ENCODE measurements around the gene CDC73. TPM values are rescaled to one million over a fixed set of nuclear protein-coding genes. Genes with fewer than 3 reads are reported as not detected.
A peak's percentile ranks its signal among the peaks of the same experiment; 100 is the strongest.

The CDC73 gene
- total RNA-seq, 1 donor from 2014 or later: 15.3 TPM

DNA sequence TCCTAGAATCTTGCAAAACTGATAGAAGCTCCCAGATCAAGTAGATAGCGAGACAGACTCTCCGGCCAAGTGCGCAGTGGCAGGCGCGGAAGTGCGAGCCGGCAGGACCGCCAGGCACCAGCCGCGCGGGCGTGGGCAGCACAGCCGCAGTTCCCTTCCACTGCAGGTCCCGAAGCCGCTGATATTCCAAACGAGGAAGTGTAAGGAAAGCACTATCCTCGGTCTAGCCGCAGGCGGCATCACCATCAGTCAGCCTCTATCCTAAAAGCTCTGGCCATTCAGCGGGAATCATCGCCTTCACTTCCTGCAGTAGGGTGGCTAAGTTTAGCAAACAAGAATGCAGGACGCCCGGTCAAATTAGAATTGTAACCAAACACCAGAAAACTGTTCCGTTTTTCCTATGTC is 17.3 kb upstream of the CDC73 start:
- DNase-seq (ENCODE audit: low read depth): peak; percentile 68
- TF ChIP-seq, protein P1, sequence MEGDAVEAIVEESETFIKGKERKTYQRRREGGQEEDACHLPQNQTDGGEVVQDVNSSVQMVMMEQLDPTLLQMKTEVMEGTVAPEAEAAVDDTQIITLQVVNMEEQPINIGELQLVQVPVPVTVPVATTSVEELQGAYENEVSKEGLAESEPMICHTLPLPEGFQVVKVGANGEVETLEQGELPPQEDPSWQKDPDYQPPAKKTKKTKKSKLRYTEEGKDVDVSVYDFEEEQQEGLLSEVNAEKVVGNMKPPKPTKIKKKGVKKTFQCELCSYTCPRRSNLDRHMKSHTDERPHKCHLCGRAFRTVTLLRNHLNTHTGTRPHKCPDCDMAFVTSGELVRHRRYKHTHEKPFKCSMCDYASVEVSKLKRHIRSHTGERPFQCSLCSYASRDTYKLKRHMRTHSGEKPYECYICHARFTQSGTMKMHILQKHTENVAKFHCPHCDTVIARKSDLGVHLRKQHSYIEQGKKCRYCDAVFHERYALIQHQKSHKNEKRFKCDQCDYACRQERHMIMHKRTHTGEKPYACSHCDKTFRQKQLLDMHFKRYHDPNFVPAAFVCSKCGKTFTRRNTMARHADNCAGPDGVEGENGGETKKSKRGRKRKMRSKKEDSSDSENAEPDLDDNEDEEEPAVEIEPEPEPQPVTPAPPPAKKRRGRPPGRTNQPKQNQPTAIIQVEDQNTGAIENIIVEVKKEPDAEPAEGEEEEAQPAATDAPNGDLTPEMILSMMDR (IDR thresholded peaks at IDR 0.05; ENCODE audit: insufficient read depth, low read length, severe bottlenecking): no peak
- no peak for FAIRE-seq

GRCh38 chr1:193104907-193105820 is 16.7 kb upstream of the CDC73 start, which contains the start of gene GLRX2:
Gene GLRX2, minus strand, starts transcription at chr1:193105414. Its CDS starts 32 bp downstream, at chr1:193105382.
- Histone ChIP-seq H3K27me3 (ENCODE audit: control insufficient read depth, insufficient read depth, low read length) (no peaks in the 10 kb centered on the region), H3K36me3 (ENCODE audit: control insufficient read depth, insufficient read depth, low read length) (peaks cover 3% of the 10 kb centered on the region), H3K4me3 (ENCODE audit: low read depth, low read length) (peak within 1 kb of the TSS; percentile 69)
- DNase-seq (ENCODE audit: low read depth): peak; percentile 66
- no peak for FAIRE-seq
- TF ChIP-seq, protein P1 (IDR thresholded peaks at IDR 0.05; ENCODE audit: insufficient read depth, low read length, severe bottlenecking): no peak

More for the DNA sequence above, 17.3 kb upstream of the CDC73 start:
- Histone ChIP-seq H3K36me3 (ENCODE audit: control insufficient read depth, insufficient read depth, low read length) (peaks cover 3% of the 10 kb centered on the region), H3K27me3 (ENCODE audit: control insufficient read depth, insufficient read depth, low read length) (no peaks in the 10 kb centered on the region), H3K4me3 (ENCODE audit: low read depth, low read length) (peak overlapping the region; percentile 69)

GRCh38 chr1:193105821-193106177 is 16.0 kb upstream of the CDC73 start:
- DNase-seq (ENCODE audit: low read depth) (no peak), FAIRE-seq (no peak)
- Histone ChIP-seq H3K4me3 (ENCODE audit: low read depth, low read length) (peak overlapping the region; percentile 69), H3K27me3 (ENCODE audit: control insufficient read depth, insufficient read depth, low read length) (no peaks in the 10 kb centered on the region), H3K36me3 (ENCODE audit: control insufficient read depth, insufficient read depth, low read length) (no peaks in the 10 kb centered on the region)
- TF ChIP-seq, protein P1 (IDR thresholded peaks at IDR 0.05; ENCODE audit: insufficient read depth, low read length, severe bottlenecking): no peak

DNA sequence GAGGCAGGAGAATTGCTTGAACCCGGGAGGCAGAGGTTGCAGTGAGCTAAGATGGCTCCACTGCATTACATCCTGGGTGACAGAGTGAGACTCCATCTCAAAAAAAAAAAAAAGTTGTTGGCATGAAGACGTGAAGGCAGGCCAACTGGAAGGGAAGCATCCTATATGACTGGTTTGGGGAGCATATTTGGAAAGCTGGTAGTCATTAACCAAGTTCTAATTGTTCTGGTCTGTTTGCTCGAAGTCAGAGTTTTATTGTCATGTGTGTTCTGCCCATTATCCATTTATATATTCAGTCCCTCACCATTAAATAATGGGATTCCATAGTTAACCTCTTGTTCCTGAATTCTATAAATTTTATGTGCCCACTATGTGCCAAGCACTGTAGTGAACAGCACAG is 13.4 kb upstream of the CDC73 start:
- TF ChIP-seq, protein P1 (IDR thresholded peaks at IDR 0.05; ENCODE audit: insufficient read depth, low read length, severe bottlenecking): no peak
- no peaks in the 10 kb centered on the region for H3K27me3 ChIP-seq (ENCODE audit: control insufficient read depth, insufficient read depth, low read length)
- no peak for FAIRE-seq
- DNase-seq (ENCODE audit: low read depth): no peak
- H3K4me3 ChIP-seq (ENCODE audit: low read depth, low read length): no peak overlapping the region
- no peaks in the 10 kb centered on the region for H3K36me3 ChIP-seq (ENCODE audit: control insufficient read depth, insufficient read depth, low read length)

GRCh38 chr1:193109619-193110018 is 12.2 kb upstream of the CDC73 start:
- FAIRE-seq (no peak), DNase-seq (ENCODE audit: low read depth) (no peak)
- H3K27me3 ChIP-seq (ENCODE audit: control insufficient read depth, insufficient read depth, low read length): no peaks in the 10 kb centered on the region
- no peaks in the 10 kb centered on the region for H3K36me3 ChIP-seq (ENCODE audit: control insufficient read depth, insufficient read depth, low read length)
- H3K4me3 ChIP-seq (ENCODE audit: low read depth, low read length): no peak overlapping the region
- TF ChIP-seq, protein P1 (IDR thresholded peaks at IDR 0.05; ENCODE audit: insufficient read depth, low read length, severe bottlenecking): no peak
